PC-9 (cell line): ENCODE results near the gene MIX23. TPM values are rescaled to one million over a fixed set of nuclear protein-coding genes. Genes with fewer than 3 reads are reported as not detected.

Experiments
- BruUV-seq: library from RNA; stranded (reverse); fragments of 400-500 nt; replicated peaks from 2 replicates; lab custom pipeline; 2021; lab: Mats Ljungman, UMichigan
- CTCF ChIA-PET: fragments of 300-600 bp; sonication (Branson Sonifier 250); formaldehyde crosslinking; loops from one replicate; lab custom pipeline; 2022; ENCODE audit warnings: antibody characterized with exemption; lab: Charles Lee
- POLR2A ChIA-PET: fragments of 300-600 bp; sonication (Branson Sonifier 250); formaldehyde crosslinking; loops from one replicate; lab custom pipeline; 2022; ENCODE audit warnings: antibody characterized with exemption; ENCODE audit not compliant: unreplicated experiment; lab: Charles Lee
- DNase-seq, 2 experiments: peaks; one replicate each; pipeline versions ENCODE4 v3.0.0 to v3.0.0-alpha.2; 2015 to 2022; ENCODE audit warnings: mixed read lengths in 1 of 2
- H2AFZ ChIP-seq: fragments of 200-600 bp; sonication (generic); 2 replicates; pipeline ENCODE4 v1.8.1; 2017; ENCODE audit warnings: antibody characterized with exemption
- H3F3A ChIP-seq: fragments of 200-600 bp; sonication (generic); 2 replicates; pipeline ENCODE4 v1.8.1; 2017; ENCODE audit warnings: antibody characterized with exemption, mild to moderate bottlenecking, low read depth; ENCODE audit not compliant: insufficient read depth
- H3K27ac ChIP-seq: fragments of 200-600 bp; sonication (generic); 2 replicates; pipeline ENCODE4 v1.6.1; 2016; ENCODE audit warnings: mixed run types
- H3K27me3 ChIP-seq: fragments of 200-600 bp; sonication (generic); 2 replicates; pipeline ENCODE4 v1.6.1; 2016; ENCODE audit warnings: low read depth, mixed run types; ENCODE audit not compliant: insufficient read depth
- H3K36me3 ChIP-seq: fragments of 200-600 bp; sonication (generic); 2 replicates; pipeline ENCODE4 v1.6.1; 2016; ENCODE audit warnings: low read depth, mixed run types
- H3K4me1 ChIP-seq: fragments of 200-600 bp; sonication (generic); replicated peaks from 2 replicates; pipeline ENCODE4 v1.6.1; 2016; ENCODE audit warnings: mixed run types; ENCODE audit not compliant: insufficient read depth
- H3K4me2 ChIP-seq: fragments of 200-600 bp; sonication (generic); 2 replicates; pipeline ENCODE4 v1.6.1; 2017; ENCODE audit warnings: mixed run types
- H3K4me3 ChIP-seq: fragments of 200-600 bp; sonication (generic); 2 replicates; pipeline ENCODE4 v1.6.1; 2016; ENCODE audit warnings: mixed run types
- H3K79me2 ChIP-seq: fragments of 200-600 bp; sonication (generic); 2 replicates; pipeline ENCODE4 v1.6.1; 2017; ENCODE audit warnings: low read depth, mixed run types
- H3K9me2 ChIP-seq: fragments of 200-600 bp; sonication (generic); 2 replicates; pipeline ENCODE4 v1.8.1; 2017; ENCODE audit warnings: mild to moderate bottlenecking; ENCODE audit not compliant: insufficient read depth
- H3K9me3 ChIP-seq: fragments of 200-600 bp; sonication (generic); 2 replicates; pipeline ENCODE4 v1.8.1; 2016; ENCODE audit warnings: low read depth; ENCODE audit not compliant: insufficient read depth
- H4K20me1 ChIP-seq: fragments of 200-600 bp; sonication (generic); 2 replicates; pipeline ENCODE4 v1.8.1; 2017; ENCODE audit not compliant: insufficient read depth
- CTCF ChIP-seq: fragments of 200-600 bp; sonication (generic); conservative IDR thresholded peaks from 2 replicates; pipeline ENCODE4 v1.6.1; 2017; ENCODE audit warnings: mixed run types, antibody characterized with exemption, mild to moderate bottlenecking, moderate library complexity
- EZH2 ChIP-seq: fragments of 200-600 bp; sonication (generic); IDR thresholded peaks from 2 replicates; pipeline ENCODE4 v1.8.0; 2017; ENCODE audit warnings: antibody characterized with exemption, low read depth
- intact Hi-C: fragments of 100-400 bp; cut with micrococcal nuclease; formaldehyde crosslinking; loops from one replicate; pipeline ENCODE4 v1.10.0; 2022; ENCODE audit not compliant: unreplicated experiment
- total RNA-seq: library from RNA; stranded (reverse); gene quantifications from 2 replicates; pipeline ENCODE4 v1.2.3, GENCODE V29; 2021

The MIX23 gene
- total RNA-seq, 1 experiment from 2014 or later = 63.6 TPM

GRCh38 chr3:122353893-122354401 is 29.1 kb downstream of the MIX23 start:
- intact Hi-C loops = loop anchor here (2.0 kb wide), 1 partner anchor 807 kb away; no protein-coding TSS in a partner anchor
- POLR2A ChIA-PET = no interaction called here

GRCh38 chr3:122353215-122353614 is 29.8 kb downstream of the MIX23 start:
- Histone ChIP-seq H3K9me3 (no peaks in the 10 kb centered on the region), H3K27me3 (no peaks in the 10 kb centered on the region), H3F3A (no peaks in the 10 kb centered on the region), H3K36me3 (no peaks in the 10 kb centered on the region), H3K4me1 (no peaks in the 10 kb centered on the region), H3K79me2 (no peaks in the 10 kb centered on the region), H3K27ac (no peak overlapping the region), H3K4me2 (no peak overlapping the region), H4K20me1 (no peaks in the 10 kb centered on the region), H3K9me2 (no peaks in the 10 kb centered on the region), H2AFZ (no peak overlapping the region), H3K4me3 (no peak overlapping the region)
- ChIA-PET CTCF (no interaction called here), POLR2A (interaction anchor here (0.6 kb wide), 1 partner anchor 111 kb away, joined by 4 read pairs; no protein-coding TSS in a partner anchor)
- intact Hi-C loops = loop anchor here (2.0 kb wide), 1 partner anchor 806 kb away; no protein-coding TSS in a partner anchor
- TF ChIP-seq EZH2 (no peak), CTCF (no peak)
- DNase-seq = no peak
- no TSS peak for BruUV-seq

More at GRCh38 chr3:122353893-122354401, 29.1 kb downstream of the MIX23 start:
- no peak overlapping the region for H3K4me3 ChIP-seq
- no peak for DNase-seq
- no peaks in the 10 kb centered on the region for H3K27me3 ChIP-seq
- H3F3A ChIP-seq = no peaks in the 10 kb centered on the region
- no peak overlapping the region for H3K27ac ChIP-seq
- no peaks in the 10 kb centered on the region for H4K20me1 ChIP-seq
- CTCF ChIA-PET = no interaction called here
- peaks cover 2% of the 10 kb centered on the region; the same call in 1 of the 2 replicates for H3K36me3 ChIP-seq
- no peaks in the 10 kb centered on the region for H3K9me3 ChIP-seq
- no peaks in the 10 kb centered on the region for H3K9me2 ChIP-seq
- H3K4me1 ChIP-seq = no peaks in the 10 kb centered on the region
- no peak overlapping the region for H2AFZ ChIP-seq
- no peaks in the 10 kb centered on the region for H3K79me2 ChIP-seq
- BruUV-seq = no TSS peak
- TF ChIP-seq CTCF (no peak), EZH2 (no peak)
- no peak overlapping the region for H3K4me2 ChIP-seq

GRCh38 chr3:122351612-122352011 is 31.4 kb downstream of the MIX23 start:
- ChIA-PET CTCF (no interaction called here), POLR2A (no interaction called here)
- TF ChIP-seq EZH2 = no peak
- TF ChIP-seq CTCF = no peak
- H3K9me2 ChIP-seq = no peaks in the 10 kb centered on the region; the same call in 1 of the 2 replicates
- H4K20me1 ChIP-seq = no peaks in the 10 kb centered on the region
- H3K27me3 ChIP-seq = no peaks in the 10 kb centered on the region
- no peaks in the 10 kb centered on the region for H3K9me3 ChIP-seq
- no peaks in the 10 kb centered on the region for H3F3A ChIP-seq
- no peak overlapping the region for H2AFZ ChIP-seq
- no peak overlapping the region for H3K27ac ChIP-seq
- no TSS peak for BruUV-seq
- H3K79me2 ChIP-seq = no peaks in the 10 kb centered on the region
- DNase-seq = no peak
- no peaks in the 10 kb centered on the region for H3K36me3 ChIP-seq
- no peak overlapping the region for H3K4me3 ChIP-seq
- intact Hi-C loops = loop anchor here (2.0 kb wide), 1 partner anchor 805 kb away; no protein-coding TSS in a partner anchor
- no peaks in the 10 kb centered on the region for H3K4me1 ChIP-seq
- H3K4me2 ChIP-seq = no peak overlapping the region
